ENCODE data around the gene MYO5A. TPM values are rescaled to one million over a fixed set of nuclear protein-coding genes. Genes with fewer than 3 reads are reported as not detected.

The MYO5A gene
- total RNA-seq, 1 experiment from 2014 or later: 21.8 TPM

DNA sequence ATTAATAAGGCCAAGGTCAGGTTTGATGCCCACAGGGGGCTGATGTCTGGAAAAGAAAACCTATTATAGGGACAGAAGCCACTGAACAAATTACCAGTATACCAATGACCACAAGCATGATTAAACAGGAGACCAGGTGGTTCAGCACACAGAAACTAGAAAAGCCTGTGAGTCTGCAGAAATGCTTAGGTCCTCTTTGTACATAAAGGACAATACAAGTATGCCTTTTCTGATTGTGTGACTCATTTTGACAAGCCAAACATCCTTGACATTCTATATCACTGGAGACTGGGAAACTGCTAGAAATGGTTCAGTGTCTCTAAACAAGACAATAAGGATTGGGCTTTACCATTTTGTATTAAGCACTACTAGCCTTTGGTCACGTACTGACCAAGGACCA is 119.9 kb downstream of the MYO5A start:
- Histone ChIP-seq H3K4ac (ENCODE audit: low read depth, low read length) (no peak overlapping the region), H3T11ph (ENCODE audit: low read length) (no peak overlapping the region), H4K5ac (ENCODE audit: insufficient read length, low read depth, low read length) (no peak overlapping the region), H3K4me2 (ENCODE audit: insufficient read depth, insufficient read length, low read length) (no peak overlapping the region), H2AFZ (ENCODE audit: low read length) (no peak overlapping the region), H3K23me2 (ENCODE audit: insufficient read length, low read depth, low read length, poor library complexity, severe bottlenecking) (no peaks in the 10 kb centered on the region), H3K27ac (ENCODE audit: insufficient read length, low read depth, low read length) (no peak overlapping the region), H2BK20ac (ENCODE audit: low read depth, low read length, poor library complexity, severe bottlenecking) (no peak overlapping the region), H2BK12ac (ENCODE audit: insufficient read length, low read depth, low read length) (no peak overlapping the region), H3K4me1 (ENCODE audit: insufficient read depth, low read length) (no peaks in the 10 kb centered on the region), H2BK5ac (ENCODE audit: insufficient read length, low read length) (no peak overlapping the region), H4K8ac (replicated peaks; ENCODE audit: insufficient read length, low read depth, low read length) (no peak overlapping the region), H3K9ac (ENCODE audit: extremely low read depth, insufficient read length, low read length) (no peak overlapping the region), H4K20me1 (ENCODE audit: control insufficient read depth, insufficient read depth, insufficient read length) (no peaks in the 10 kb centered on the region), H3K79me2 (ENCODE audit: insufficient read depth, low read length) (no peaks in the 10 kb centered on the region), H3K9me3 (ENCODE audit: control insufficient read depth, low read depth, low read length) (no peaks in the 10 kb centered on the region), H3K27me3 (ENCODE audit: insufficient read depth, low read length) (no peaks in the 10 kb centered on the region), H4K91ac (ENCODE audit: insufficient read length, low read depth, low read length) (no peak overlapping the region), H2AK5ac (ENCODE audit: insufficient read length, low read length) (no peak overlapping the region), H2BK120ac (ENCODE audit: low read depth, low read length, poor library complexity, severe bottlenecking) (no peak overlapping the region), H3K79me1 (ENCODE audit: insufficient read depth, low read depth, low read length, poor library complexity, severe bottlenecking) (no peaks in the 10 kb centered on the region), H3K23ac (ENCODE audit: insufficient read length, low read depth, low read length) (no peak overlapping the region), H2BK15ac (ENCODE audit: low read depth, low read length) (no peak overlapping the region), H3K18ac (ENCODE audit: insufficient read length, low read depth, low read length) (no peak overlapping the region), H3K56ac (ENCODE audit: insufficient read length, low read depth, low read length) (no peak overlapping the region), H3K14ac (ENCODE audit: insufficient read depth, low read length) (no peak overlapping the region)
- H3K4me3 Mint-ChIP-seq: no peak overlapping the region
- peaks cover 1 to 2% of the 10 kb centered on the region in 2 experiments; a peak in 3 of 4 replicates for H3K4me1 Mint-ChIP-seq
- no peak for DNase-seq
- no peak overlapping the region for H3K27ac Mint-ChIP-seq
- TF ChIP-seq, protein P1, sequence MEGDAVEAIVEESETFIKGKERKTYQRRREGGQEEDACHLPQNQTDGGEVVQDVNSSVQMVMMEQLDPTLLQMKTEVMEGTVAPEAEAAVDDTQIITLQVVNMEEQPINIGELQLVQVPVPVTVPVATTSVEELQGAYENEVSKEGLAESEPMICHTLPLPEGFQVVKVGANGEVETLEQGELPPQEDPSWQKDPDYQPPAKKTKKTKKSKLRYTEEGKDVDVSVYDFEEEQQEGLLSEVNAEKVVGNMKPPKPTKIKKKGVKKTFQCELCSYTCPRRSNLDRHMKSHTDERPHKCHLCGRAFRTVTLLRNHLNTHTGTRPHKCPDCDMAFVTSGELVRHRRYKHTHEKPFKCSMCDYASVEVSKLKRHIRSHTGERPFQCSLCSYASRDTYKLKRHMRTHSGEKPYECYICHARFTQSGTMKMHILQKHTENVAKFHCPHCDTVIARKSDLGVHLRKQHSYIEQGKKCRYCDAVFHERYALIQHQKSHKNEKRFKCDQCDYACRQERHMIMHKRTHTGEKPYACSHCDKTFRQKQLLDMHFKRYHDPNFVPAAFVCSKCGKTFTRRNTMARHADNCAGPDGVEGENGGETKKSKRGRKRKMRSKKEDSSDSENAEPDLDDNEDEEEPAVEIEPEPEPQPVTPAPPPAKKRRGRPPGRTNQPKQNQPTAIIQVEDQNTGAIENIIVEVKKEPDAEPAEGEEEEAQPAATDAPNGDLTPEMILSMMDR (conservative IDR thresholded peaks at IDR 0.05): no peak
- no peaks in the 10 kb centered on the region for H3K36me3 Mint-ChIP-seq (ENCODE audit: insufficient read depth in 1 of 3, low read depth in 3 of 3)
- H3K9me3 Mint-ChIP-seq: no peaks in the 10 kb centered on the region
- no CpG with 5 or more reads among the region's 1 CpG for WGBS (ENCODE audit: extremely low coverage, insufficient read length, low lambda C conversion rate)
- no peaks in the 10 kb centered on the region for H3K27me3 Mint-ChIP-seq (ENCODE audit: low read depth)
